ENCODE measurements around the gene SLC25A44.

SLC25A44 gene

GRCh38 chr1:156242738-156243137, 48.8 kb downstream of the SLC25A44 start:
- no peak; the same call in 2 of the 3 replicates for ATAC-seq
- TF ChIP-seq ZFP30 (CRISPR knock-in tag; IDR thresholded peaks at IDR 0.05) (no peak), TCF4 (CRISPR knock-in tag; IDR thresholded peaks at IDR 0.05; ENCODE audit: borderline replicate concordance) (no peak), GLIS3 (CRISPR knock-in tag; IDR thresholded peaks at IDR 0.05) (no peak), TSHZ2 (CRISPR knock-in tag; IDR thresholded peaks at IDR 0.05) (no peak), CSDC2 (CRISPR knock-in tag; IDR thresholded peaks at IDR 0.05) (no peak), PATZ1 (CRISPR knock-in tag; IDR thresholded peaks at IDR 0.05; ENCODE audit: borderline replicate concordance) (no peak), SNAI2 (CRISPR knock-in tag; IDR thresholded peaks at IDR 0.05) (no peak), RARB (CRISPR knock-in tag; IDR thresholded peaks at IDR 0.05) (no peak), ISL1 (CRISPR knock-in tag; IDR thresholded peaks at IDR 0.05) (no peak)

GRCh38 chr1:156244126-156244525, 50.2 kb downstream of the SLC25A44 start:
- TF ChIP-seq TOX (CRISPR knock-in tag; IDR thresholded peaks at IDR 0.05; ENCODE audit: borderline replicate concordance) = no peak
- no peak for TF ChIP-seq OSR1 (CRISPR knock-in tag; IDR thresholded peaks at IDR 0.05)
- TF ChIP-seq ZFP30 (CRISPR knock-in tag; IDR thresholded peaks at IDR 0.05) = no peak
- TF ChIP-seq RARB (CRISPR knock-in tag; IDR thresholded peaks at IDR 0.05) = no peak
- no peak for TF ChIP-seq ZFP3 (CRISPR knock-in tag; IDR thresholded peaks at IDR 0.05)
- TF ChIP-seq TSHZ2 (CRISPR knock-in tag; IDR thresholded peaks at IDR 0.05) = no peak
- TF ChIP-seq POU6F1 (CRISPR knock-in tag; IDR thresholded peaks at IDR 0.05; ENCODE audit: borderline replicate concordance, low read depth) = no peak
- TF ChIP-seq ZC3H10 (CRISPR knock-in tag; IDR thresholded peaks at IDR 0.05) = no peak
- TF ChIP-seq ZNF70 (CRISPR knock-in tag; IDR thresholded peaks at IDR 0.05) = no peak
- TF ChIP-seq ZNF565 (CRISPR knock-in tag; conservative IDR thresholded peaks at IDR 0.05; ENCODE audit: low read depth) = no peak
- TF ChIP-seq PATZ1 (CRISPR knock-in tag; IDR thresholded peaks at IDR 0.05; ENCODE audit: borderline replicate concordance) = no peak
- ATAC-seq = no peak

GRCh38 chr1:156244712-156245111, 50.8 kb downstream of the SLC25A44 start:
- no peak for ATAC-seq
- TF ChIP-seq TSHZ2 (CRISPR knock-in tag; IDR thresholded peaks at IDR 0.05) = no peak
- TF ChIP-seq ZC3H10 (CRISPR knock-in tag; IDR thresholded peaks at IDR 0.05) = no peak
- no peak for TF ChIP-seq CREB5 (CRISPR knock-in tag; IDR thresholded peaks at IDR 0.05; ENCODE audit: low read depth)
- no peak for TF ChIP-seq BACH2 (CRISPR knock-in tag; IDR thresholded peaks at IDR 0.05; ENCODE audit: borderline replicate concordance)
- TF ChIP-seq ARNTL (CRISPR knock-in tag; IDR thresholded peaks at IDR 0.05; ENCODE audit: borderline replicate concordance, low read depth) = no peak
- no peak for TF ChIP-seq ISL1 (CRISPR knock-in tag; IDR thresholded peaks at IDR 0.05)
- TF ChIP-seq ZNF565 (CRISPR knock-in tag; conservative IDR thresholded peaks at IDR 0.05; ENCODE audit: low read depth) = no peak
- TF ChIP-seq ZFP30 (CRISPR knock-in tag; IDR thresholded peaks at IDR 0.05) = no peak
- TF ChIP-seq ESRRG (CRISPR knock-in tag; IDR thresholded peaks at IDR 0.05) = no peak
- TF ChIP-seq TCF4 (CRISPR knock-in tag; IDR thresholded peaks at IDR 0.05; ENCODE audit: borderline replicate concordance) = no peak
- no peak for TF ChIP-seq RARB (CRISPR knock-in tag; IDR thresholded peaks at IDR 0.05)
- no peak for TF ChIP-seq OSR1 (CRISPR knock-in tag; IDR thresholded peaks at IDR 0.05)
- TF ChIP-seq PPARA (CRISPR knock-in tag; IDR thresholded peaks at IDR 0.05; ENCODE audit: borderline replicate concordance) = no peak
